Skeletal muscle cell (primary cell): ENCODE results near the gene NOD2.

Source experiments
- DNase-seq: peaks from one replicate; pipeline ENCODE4 v3.0.0-alpha.2; 2010; ENCODE audit warnings: low read depth
- H3K4me3 ChIP-seq: 2 replicates; pipeline ENCODE4 v1.5.1; 2011; ENCODE audit warnings: low read depth, mild to moderate bottlenecking, control low read depth, low read length, moderate library complexity

The NOD2 gene

DNA sequence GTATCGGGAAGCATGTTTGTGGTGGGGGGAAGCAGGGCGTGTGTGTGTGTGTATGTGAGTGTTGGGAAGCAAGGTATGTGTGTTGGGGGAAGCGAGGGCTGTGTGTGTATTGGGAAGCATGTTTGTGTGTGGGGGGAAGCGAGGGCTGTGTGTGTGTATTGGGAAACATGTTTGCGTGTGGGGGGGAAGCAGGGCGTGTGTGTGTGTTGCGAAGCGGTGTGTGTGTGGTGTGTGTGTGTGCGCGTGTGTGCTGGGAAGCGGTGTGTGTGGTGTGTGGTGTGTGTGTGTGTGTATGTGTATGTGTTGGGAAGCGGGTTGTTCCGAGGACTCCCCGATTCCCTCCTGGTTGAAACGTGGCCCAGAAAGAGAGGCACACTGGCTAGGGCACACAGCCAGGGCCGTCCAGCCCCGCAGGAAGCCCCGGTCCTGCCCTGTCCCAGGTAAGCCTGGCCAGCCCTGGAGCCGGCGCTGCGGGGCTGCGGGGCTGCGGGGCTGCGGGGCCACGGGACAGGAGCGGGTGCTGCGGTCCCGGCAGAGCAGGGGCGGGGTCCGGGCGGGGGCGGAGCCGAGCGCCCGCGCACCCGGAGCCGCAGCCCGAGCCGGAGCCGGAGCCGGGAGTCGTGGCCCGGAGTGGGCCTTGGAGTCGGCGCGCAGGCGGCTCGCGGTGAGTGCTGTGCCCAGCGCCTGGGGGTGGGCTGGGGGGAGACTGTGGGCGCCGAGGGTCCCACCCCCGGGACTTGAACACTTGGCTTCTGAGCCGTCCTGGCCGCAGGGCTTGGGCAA, at the start of gene NOD2:
TSS of gene NOD2 (plus strand) at position 608 of the 783 bp plus-strand sequence. CDS start 5,890 bp downstream, outside the sequence.
- no peak for DNase-seq
- peak within 1 kb of the TSS; percentile 32 for H3K4me3 ChIP-seq

- DNase-seq, result no peak
- H3K4me3 ChIP-seq, result no peak overlapping the region
Observed at GRCh38 chr16:50644245-50644644, 49.2 kb upstream of the NOD2 start.

GRCh38 chr16:50644729-50645128, 48.7 kb upstream of the NOD2 start:
- H3K4me3 ChIP-seq, result no peak overlapping the region
- DNase-seq, result no peak

- no peak for DNase-seq
- no peak overlapping the region for H3K4me3 ChIP-seq
Observed at GRCh38 chr16:50645563-50646220, 47.7 kb upstream of the NOD2 start.

GRCh38 chr16:50646345-50646744, 47.1 kb upstream of the NOD2 start:
- H3K4me3 ChIP-seq, result no peak overlapping the region
- DNase-seq, result no peak

DNA sequence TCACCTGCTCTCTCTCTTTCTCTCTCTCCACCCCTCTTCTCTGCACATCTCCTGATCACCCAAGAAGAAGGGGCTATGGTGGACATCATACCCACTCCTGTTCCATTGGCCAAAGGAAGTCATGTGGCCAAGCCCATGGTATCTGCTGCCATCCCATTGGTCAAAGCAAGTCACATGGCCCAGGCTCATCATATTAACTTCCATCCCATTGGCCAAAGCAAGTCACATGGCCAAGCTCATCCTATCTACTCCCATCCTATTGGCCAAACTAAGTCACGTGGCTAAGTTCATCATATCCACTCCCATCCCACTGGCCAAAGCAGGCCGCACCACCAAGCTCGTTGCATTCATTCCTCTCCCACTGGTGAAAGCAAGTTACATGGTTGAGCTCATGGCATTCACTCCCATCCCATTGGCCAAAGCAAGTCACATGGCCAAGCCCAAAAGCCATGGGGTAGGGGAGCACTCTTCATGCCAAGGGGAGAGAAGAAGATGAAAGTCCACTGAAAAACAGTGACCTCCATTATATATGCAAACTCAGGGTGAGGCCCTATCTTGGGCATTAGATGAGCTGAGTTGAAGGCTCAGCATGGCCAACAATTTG, 41.5 kb upstream of the NOD2 start:
- no peak for DNase-seq

DNA sequence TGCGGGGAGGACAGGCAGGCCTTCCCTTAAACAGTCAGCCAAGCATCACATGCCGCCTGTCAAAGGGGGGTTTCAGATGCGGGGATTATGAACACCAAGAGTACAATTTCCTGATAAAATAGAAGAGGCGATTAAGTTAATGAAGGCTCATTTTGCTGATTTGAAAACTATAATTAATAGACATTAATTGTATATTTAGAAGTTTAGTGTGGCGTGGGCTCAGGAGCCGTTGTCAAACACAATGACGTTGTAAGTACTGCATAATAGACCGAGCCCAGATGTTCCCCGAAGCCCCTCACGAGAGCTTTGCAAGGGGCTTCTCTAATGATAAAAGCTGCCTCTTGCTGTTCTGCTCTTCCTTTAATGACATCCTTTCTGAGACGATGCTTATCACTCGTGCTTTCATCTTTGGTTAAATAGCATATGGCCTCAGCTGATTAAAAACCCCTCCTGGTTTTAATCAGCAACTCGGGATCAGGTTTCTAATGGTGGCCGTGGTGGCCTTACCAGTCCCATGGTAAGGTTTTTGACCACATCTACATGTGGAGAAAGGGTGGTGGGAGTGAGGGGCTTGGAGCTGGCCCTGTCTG, 40.5 kb upstream of the NOD2 start:
- no peak for DNase-seq
- H3K4me3 ChIP-seq, result no peak overlapping the region

More for the DNA sequence above, 41.5 kb upstream of the NOD2 start:
- no peak overlapping the region for H3K4me3 ChIP-seq

- DNase-seq, result no peak
- no peak overlapping the region for H3K4me3 ChIP-seq
Observed at GRCh38 chr16:50653633-50654519, 39.5 kb upstream of the NOD2 start.

DNA sequence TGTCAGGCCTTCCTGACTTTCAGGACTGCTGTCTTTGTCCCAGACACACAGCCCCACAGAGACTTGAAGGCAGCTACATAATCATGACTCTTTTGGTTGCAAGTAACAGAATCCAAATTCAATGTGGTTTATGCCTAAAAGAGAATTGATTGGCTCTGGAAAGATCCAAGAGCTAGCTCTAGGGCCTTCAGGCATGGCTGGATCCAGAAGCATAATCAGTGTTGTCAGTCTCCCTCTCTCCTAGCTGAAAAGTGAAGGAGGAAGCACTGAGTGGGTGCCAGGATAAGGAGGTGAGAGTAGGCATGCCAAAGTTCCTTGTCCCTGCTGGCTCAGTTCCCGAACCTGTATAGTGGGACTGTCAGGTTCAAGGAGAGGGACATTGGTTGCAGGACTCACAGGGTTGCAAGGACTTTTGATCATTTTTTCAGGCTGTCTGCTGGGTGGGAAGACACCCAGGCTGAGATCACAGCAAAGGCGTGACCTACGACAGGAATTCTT, 37.8 kb upstream of the NOD2 start:
- no peak for DNase-seq
- H3K4me3 ChIP-seq, result no peak overlapping the region

GRCh38 chr16:50657241-50657640, 36.2 kb upstream of the NOD2 start:
- DNase-seq, result no peak

GRCh38 chr16:50659806-50660205, 33.6 kb upstream of the NOD2 start:
- DNase-seq, result no peak
- no peak overlapping the region for H3K4me3 ChIP-seq

More at GRCh38 chr16:50657241-50657640, 36.2 kb upstream of the NOD2 start:
- H3K4me3 ChIP-seq, result no peak overlapping the region

DNA sequence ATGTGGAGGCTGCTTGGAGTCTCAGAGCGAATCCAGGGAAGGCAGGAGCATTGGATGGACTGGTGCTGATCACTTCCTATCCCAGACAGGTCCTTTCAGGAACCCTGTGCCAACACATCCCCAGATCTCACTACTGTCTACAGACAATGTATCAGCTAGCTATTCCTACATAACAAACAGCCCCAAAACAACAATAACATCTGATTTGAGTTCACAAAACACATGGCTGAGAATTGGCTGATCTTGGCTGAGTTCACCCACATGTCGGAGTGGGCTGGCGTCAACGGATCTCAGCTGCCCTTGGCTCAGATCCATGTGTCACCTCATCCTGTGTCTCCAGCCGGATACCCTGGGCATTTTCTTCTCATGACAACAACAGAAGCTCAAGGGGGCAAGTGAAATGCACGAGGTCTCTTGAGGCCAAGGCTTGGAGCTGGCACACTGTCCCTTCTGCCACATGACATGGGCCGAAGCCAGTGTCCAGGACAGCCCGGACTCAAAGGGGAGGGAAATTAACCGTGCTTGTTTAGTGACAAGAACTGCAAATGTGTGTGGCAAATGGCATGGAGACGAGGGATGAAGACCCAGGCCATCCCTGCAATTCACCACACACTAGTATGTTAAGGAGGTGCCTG, 31.0 kb upstream of the NOD2 start:
- H3K4me3 ChIP-seq, result no peak overlapping the region
- no peak for DNase-seq

DNA sequence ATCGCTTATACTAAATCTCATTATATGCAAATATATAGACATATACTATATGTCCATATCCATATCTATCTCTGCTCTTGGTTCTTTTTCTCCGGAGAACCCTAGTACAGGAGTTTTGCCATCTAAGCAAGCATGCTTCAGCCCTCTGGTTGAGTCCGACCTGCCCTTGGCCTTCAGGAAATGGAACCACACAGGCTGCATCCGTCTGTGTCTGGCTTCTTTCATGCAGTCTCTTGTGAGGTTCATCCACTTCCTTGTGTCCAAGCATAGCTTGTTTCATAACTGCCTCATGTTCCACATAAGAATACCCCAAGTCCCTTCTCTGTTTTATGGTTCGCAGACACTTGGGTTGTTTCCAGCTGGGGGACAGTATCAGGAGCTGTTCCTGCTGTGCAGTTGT, 29.1 kb upstream of the NOD2 start:
- DNase-seq, result no peak
- H3K4me3 ChIP-seq, result no peak overlapping the region

- peak; percentile 11 for DNase-seq
- peak overlapping the region; percentile 49 for H3K4me3 ChIP-seq
Observed at GRCh38 chr16:50665128-50665878, 28.1 kb upstream of the NOD2 start.

DNA sequence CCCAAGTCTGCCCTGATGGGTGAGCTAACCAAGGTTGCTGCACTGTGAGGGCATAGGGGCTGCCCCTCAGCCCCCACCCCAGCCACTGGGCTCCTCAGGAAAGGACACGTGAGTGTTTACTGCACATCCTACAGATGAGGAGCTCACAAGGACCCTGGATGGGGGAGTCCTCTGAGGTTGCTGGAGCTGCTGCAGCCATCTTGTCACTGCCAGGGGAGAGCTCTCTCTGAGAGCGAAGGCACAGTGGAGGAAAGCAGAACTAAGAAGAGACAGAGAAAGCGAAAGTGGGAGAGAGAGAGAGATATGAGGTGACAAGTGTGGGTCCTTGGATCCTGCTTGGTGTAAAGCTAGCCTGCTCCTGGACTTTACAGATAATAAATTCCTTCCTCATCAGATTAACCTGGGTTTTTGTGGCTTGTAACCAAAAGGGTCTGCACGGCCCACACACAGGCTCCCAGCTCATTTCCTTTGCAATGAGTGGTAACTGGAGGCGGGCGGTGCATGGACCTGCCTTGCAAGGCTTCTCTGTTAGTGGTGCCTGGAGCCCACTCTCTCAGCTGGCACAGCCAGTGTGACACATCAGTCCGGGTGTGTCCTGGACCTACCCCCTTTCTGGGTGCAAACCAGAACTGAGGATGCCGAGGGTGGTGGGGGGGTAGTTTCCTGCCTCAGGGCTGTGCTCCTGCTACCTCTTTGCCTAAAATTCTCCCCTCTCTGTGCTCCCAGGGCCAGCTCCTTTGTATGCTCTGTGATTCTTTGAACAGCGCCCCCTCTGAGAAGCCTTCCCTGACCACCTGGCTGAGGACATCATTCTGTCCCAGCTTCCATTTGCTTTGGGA, 26.5 kb upstream of the NOD2 start:
- H3K4me3 ChIP-seq, result no peak overlapping the region
- no peak for DNase-seq

- DNase-seq, result no peak
- no peak overlapping the region for H3K4me3 ChIP-seq
Observed at GRCh38 chr16:50667497-50668367, 25.7 kb upstream of the NOD2 start.
